Large intestine (tissue), 3 donors: ENCODE data around the gene RNMT. TPM values are rescaled to one million over a fixed set of nuclear protein-coding genes. Genes with fewer than 3 reads are reported as not detected.

Source experiments
- DNase-seq, 2 donors: peaks; one replicate each; pipeline versions ENCODE4 v3.0.0 to v3.0.0-alpha.2; 2013
- H3K27ac ChIP-seq: one replicate; pipeline ENCODE4 v1.5.1; 2013; ENCODE audit warnings: low read length
- H3K27me3 ChIP-seq: 2 replicates; pipeline ENCODE4 v1.6.1; 2013; ENCODE audit warnings: low read length; ENCODE audit not compliant: control insufficient read depth, insufficient read depth
- H3K36me3 ChIP-seq: 2 replicates; pipeline ENCODE4 v1.6.1; 2013; ENCODE audit warnings: low read length; ENCODE audit not compliant: control insufficient read depth, insufficient read depth
- H3K4me1 ChIP-seq: one replicate; pipeline ENCODE4 v1.6.1; 2013; ENCODE audit warnings: low read length; ENCODE audit not compliant: control insufficient read depth, insufficient read depth
- H3K4me3 ChIP-seq: one replicate; pipeline ENCODE4 v1.5.1; 2013; ENCODE audit warnings: low read length
- H3K9me3 ChIP-seq: one replicate; pipeline ENCODE4 v1.6.1; 2013; ENCODE audit warnings: mild to moderate bottlenecking, low read depth, low read length, moderate library complexity; ENCODE audit not compliant: control insufficient read depth
- WGBS: methylation state at CpG from one replicate; pipeline ENCODE4 v1.1.5; 2013; ENCODE audit warnings: low lambda C conversion rate; ENCODE audit not compliant: insufficient coverage; 5-methylcytosine and 5-hydroxymethylcytosine counted together
- polyA plus RNA-seq: library from polyadenylated mRNA; unstranded; fragments of 120-200 nt; gene quantifications from one replicate; pipeline ENCODE4 v1.2.1, GENCODE V29; 2013

Gene RNMT
- polyA plus RNA-seq, 1 donor, result 31.3 TPM

- Histone ChIP-seq H3K27ac (no peak overlapping the region), H3K36me3 (no peaks in the 10 kb centered on the region), H3K27me3 (no peaks in the 10 kb centered on the region), H3K4me3 (no peak overlapping the region), H3K9me3 (no peaks in the 10 kb centered on the region), H3K4me1 (no peaks in the 10 kb centered on the region)
- DNase-seq, result no peak
- 67% methylated on average over 1 of the region's 3 CpGs for WGBS
Measured at GRCh38 chr18:13775058-13775457, 48.6 kb downstream of the RNMT start.

- no peak for DNase-seq
- Histone ChIP-seq H3K27me3 (no peaks in the 10 kb centered on the region), H3K4me1 (no peaks in the 10 kb centered on the region), H3K36me3 (no peaks in the 10 kb centered on the region), H3K9me3 (no peaks in the 10 kb centered on the region), H3K4me3 (no peak overlapping the region), H3K27ac (no peak overlapping the region)
- 90% methylated on average over 1 of the region's 7 CpGs for WGBS
Measured at GRCh38 chr18:13791181-13791580, 64.7 kb downstream of the RNMT start.

- no CpG with 5 or more reads among the region's 7 CpGs for WGBS
- H3K36me3 ChIP-seq, result no peaks in the 10 kb centered on the region
- H3K4me3 ChIP-seq, result no peak overlapping the region
- no peaks in the 10 kb centered on the region for H3K27me3 ChIP-seq
- H3K9me3 ChIP-seq, result no peaks in the 10 kb centered on the region
- H3K4me1 ChIP-seq, result no peaks in the 10 kb centered on the region
- no peak overlapping the region for H3K27ac ChIP-seq
- DNase-seq, result no peak
Measured at GRCh38 chr18:13793819-13794218, 67.3 kb downstream of the RNMT start.

- Histone ChIP-seq H3K27ac (no peak overlapping the region), H3K9me3 (no peaks in the 10 kb centered on the region), H3K36me3 (no peaks in the 10 kb centered on the region), H3K4me3 (no peak overlapping the region), H3K4me1 (no peaks in the 10 kb centered on the region), H3K27me3 (no peaks in the 10 kb centered on the region)
- no CpG with 5 or more reads among the region's 14 CpGs for WGBS
- no peak for DNase-seq
Measured at GRCh38 chr18:13796515-13796914, 70.0 kb downstream of the RNMT start.

DNA sequence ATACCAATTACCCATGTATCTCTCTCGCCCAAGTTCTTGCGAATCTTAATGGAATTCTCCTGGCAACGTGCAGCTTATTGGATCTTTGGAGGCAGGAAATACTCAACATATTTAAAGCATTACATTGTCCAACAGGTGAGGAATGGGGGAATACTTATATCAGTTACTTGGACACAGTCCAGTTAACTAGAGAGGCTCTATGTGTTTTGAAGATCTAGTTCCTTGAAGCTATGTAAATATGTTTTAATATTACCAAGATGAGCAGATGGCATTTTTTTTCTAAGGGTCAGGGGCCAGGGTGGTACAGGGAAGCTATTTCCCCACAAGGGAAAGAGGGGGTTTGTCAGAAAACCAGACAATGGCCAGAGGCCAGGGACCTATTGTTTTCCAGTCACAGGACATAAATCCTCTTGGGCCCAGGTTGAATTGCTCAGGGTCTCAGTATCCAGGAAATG is 70.7 kb downstream of the RNMT start:
- no CpG with 5 or more reads among the region's 3 CpGs for whole genome bisulfite sequencing
- Histone ChIP-seq H3K9me3 (no peaks in the 10 kb centered on the region), H3K4me1 (no peaks in the 10 kb centered on the region), H3K4me3 (no peak overlapping the region), H3K27me3 (no peaks in the 10 kb centered on the region), H3K36me3 (no peaks in the 10 kb centered on the region), H3K27ac (no peak overlapping the region)
- no peak for DNase-seq

DNA sequence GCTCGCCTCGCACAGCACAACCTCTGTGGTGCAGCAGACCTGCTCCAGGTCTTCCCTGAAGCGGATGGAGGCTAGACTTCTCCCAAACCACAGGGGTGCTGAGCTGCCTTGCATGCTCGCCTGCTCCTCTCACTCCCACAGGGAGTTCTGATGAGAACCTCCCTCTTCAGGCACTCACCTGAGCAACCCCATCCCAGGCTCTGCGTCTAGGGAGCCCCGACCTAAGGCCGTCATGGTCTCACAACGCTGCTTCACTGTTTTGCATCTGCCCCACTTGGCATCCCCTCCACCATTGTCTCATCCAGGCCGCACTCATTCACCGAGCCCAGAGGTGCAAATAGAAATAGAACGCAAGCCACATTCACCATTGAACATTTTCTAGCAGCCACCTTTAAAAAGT is 72.9 kb downstream of the RNMT start:
- Histone ChIP-seq H3K36me3 (no peaks in the 10 kb centered on the region), H3K27me3 (no peaks in the 10 kb centered on the region), H3K27ac (no peak overlapping the region), H3K4me1 (no peaks in the 10 kb centered on the region), H3K4me3 (no peak overlapping the region), H3K9me3 (no peaks in the 10 kb centered on the region)
- WGBS, result no CpG with 5 or more reads among the region's 11 CpGs
- DNase-seq, result no peak

DNA sequence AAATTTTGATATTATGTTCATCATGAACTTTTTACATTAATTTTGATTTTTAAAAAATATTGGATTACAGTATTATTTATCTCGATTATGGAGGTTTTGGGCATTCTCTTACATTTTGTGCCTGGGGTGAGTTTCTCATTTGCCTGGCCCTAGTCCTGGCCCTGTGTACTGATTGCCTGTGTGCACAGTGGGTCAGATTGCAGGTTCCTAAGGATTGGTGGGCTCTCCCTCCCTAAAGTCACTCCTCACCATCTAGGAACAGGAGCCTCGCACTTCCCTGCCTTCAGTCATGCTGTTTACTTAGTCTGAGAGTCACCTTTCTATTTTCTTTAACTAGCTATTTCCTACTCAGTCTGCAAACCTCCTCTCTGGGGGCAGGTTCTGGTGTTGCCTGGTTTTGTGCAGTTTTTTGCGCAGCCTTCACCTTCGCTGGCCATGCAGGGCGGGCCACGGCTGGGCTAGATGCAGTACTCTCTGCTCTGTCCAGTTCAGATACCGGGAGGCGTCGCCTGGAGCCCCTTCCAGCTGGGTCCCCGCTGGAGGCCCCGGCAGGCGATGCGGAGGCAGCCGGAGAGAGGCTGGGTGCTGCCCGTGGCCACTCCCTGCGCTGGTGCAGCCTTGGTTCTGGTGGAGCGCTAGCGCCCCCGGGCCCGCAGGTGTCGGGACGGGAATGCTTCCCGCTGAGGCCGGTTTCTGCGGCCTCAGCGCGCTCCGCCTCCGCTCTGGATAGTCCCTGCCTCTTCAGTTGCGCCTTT is 74.2 kb downstream of the RNMT start:
- Histone ChIP-seq H3K27ac (no peak overlapping the region), H3K4me1 (peaks cover 1% of the 10 kb centered on the region)
- no CpG with 5 or more reads among the region's 30 CpGs for WGBS

GRCh38 chr18:13801260-13801601 is 74.8 kb downstream of the RNMT start:
- H3K4me3 ChIP-seq, result peak overlapping the region; percentile 46

More for the DNA sequence above, 74.2 kb downstream of the RNMT start:
- Histone ChIP-seq H3K36me3 (no peaks in the 10 kb centered on the region), H3K4me3 (peak overlapping the region; percentile 46), H3K27me3 (no peaks in the 10 kb centered on the region), H3K9me3 (no peaks in the 10 kb centered on the region)
- DNase-seq, result peak; percentile 73 to 77

DNA sequence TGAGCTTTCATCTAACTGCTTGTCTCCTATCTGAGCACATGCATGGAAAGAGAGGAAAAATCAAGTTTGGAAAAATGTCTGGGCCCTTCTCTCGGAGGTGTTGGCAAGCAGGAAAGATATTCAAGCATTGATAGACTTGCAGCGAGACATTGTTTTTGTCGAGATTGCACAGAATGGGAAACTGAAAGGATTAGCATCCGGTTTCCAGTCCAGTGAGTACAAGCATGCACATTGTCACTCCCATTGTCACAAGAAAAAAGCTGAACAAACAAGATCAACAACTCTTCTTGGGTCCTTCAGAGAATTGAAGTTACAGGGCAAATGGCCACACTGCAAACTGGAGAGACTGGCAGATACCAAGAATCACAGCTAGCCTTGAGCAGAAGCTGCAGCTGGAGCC is 77.8 kb downstream of the RNMT start:
- peaks cover 19% of the 10 kb centered on the region for H3K4me1 ChIP-seq
- WGBS, result no CpG with 5 or more reads among the region's 4 CpGs
- no peak overlapping the region for H3K4me3 ChIP-seq
- DNase-seq, result no peak
- H3K27me3 ChIP-seq, result no peaks in the 10 kb centered on the region
- no peaks in the 10 kb centered on the region for H3K9me3 ChIP-seq
- H3K36me3 ChIP-seq, result no peaks in the 10 kb centered on the region
- H3K27ac ChIP-seq, result no peak overlapping the region

More at GRCh38 chr18:13801260-13801601, 74.8 kb downstream of the RNMT start:
- H3K27me3 ChIP-seq, result no peaks in the 10 kb centered on the region
- peaks cover 6% of the 10 kb centered on the region for H3K4me1 ChIP-seq
- H3K36me3 ChIP-seq, result no peaks in the 10 kb centered on the region
- H3K27ac ChIP-seq, result no peak overlapping the region
- DNase-seq, result no peak
- no peaks in the 10 kb centered on the region for H3K9me3 ChIP-seq
- 5% methylated on average over 7 of the region's 15 CpGs for WGBS

DNA sequence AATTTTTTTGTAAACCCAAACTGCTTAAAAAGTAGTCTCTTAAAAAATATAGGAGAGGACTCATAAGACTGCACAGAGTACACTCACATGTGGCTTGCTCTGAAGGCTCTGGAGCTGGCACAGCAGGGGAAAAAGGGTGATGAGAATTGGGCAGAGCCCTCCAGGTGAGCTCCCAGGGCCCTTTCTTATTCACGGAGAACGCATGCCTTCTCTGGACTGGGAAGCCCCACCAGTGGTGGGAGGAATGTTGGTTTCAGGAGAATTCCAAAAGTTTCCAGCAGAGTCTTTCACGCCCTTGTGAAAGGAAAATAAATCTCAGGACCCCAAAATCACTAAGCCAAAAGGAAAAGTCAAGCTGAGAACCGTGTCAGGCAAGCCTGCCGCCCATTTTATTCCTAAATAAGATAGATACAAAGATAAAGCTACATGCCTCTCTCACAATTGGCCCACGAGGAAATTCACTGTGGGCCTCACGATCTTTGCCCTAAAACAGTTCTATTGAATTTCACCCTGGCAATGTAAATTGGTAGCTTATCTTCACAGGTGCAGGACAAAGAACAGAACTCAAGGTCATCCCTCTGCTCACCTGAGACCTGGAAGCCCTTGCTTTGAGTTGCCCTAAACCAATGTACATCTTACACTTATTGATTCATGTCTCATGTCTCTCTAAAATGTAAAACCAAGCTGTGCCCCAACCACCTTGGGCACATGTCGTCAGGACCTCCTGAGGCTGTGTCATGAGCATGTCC is 82.0 kb downstream of the RNMT start:
- Histone ChIP-seq H3K27ac (peak overlapping the region; percentile 65), H3K4me3 (no peak overlapping the region), H3K4me1 (peaks cover 32% of the 10 kb centered on the region), H3K9me3 (no peaks in the 10 kb centered on the region), H3K27me3 (no peaks in the 10 kb centered on the region), H3K36me3 (no peaks in the 10 kb centered on the region)
- 60% methylated on average over 1 of the region's 8 CpGs for WGBS
- peak in 1 of 2 donors; percentile 71 for DNase-seq
